Transverse colon (tissue), 4 donors: Measurements from ENCODE around the gene PDGFC.

ENCODE experiments used
- POLR2AphosphoS5 ChIP-seq, 3 donors: sonication (generic); formaldehyde crosslinking; IDR thresholded peaks; one replicate each; pipeline ENCODE4 v1.6.1; 2016; ENCODE audit warnings: antibody characterized with exemption in 3 of 3
- TF ChIP-seq, protein P1 (sequence below), 5 experiments: fragments of 200-600 bp in 3 of 5; fragments of 450-650 bp in 2 of 5; sonication (generic) in 3 of 5; IDR thresholded peaks; 1 replicate in 2 of 5; 2 replicates in 3 of 5; pipeline ENCODE4 v1.5.1; 2016 to 2017; ENCODE audit warnings: antibody characterized with exemption in 5 of 5, inconsistent platforms in 3 of 5, mild to moderate bottlenecking in 2 of 5, moderate library complexity in 1 of 5

DNA sequence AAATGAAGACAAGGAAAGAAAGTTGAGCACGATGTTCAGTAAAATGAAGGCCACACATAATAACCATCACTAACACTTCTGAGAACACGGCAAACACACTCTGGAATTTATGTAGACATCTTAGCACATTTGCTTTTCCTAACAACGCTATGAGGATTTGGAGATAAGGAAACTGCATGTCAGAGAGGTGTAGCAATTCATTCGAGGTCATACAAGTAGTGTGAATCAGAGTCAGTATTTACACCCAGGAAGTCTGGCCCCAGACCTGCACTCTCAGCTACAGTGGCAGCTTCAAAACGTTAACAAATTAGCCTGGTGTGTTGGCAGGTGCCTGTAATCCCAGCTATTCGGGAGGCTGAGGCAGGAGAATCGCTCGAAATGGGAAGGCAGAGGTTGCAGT, 253.4 kb downstream of the PDGFC start:
- no peak for TF ChIP-seq POLR2AphosphoS5 (IDR thresholded peaks at IDR 0.05)
- TF ChIP-seq, protein P1, sequence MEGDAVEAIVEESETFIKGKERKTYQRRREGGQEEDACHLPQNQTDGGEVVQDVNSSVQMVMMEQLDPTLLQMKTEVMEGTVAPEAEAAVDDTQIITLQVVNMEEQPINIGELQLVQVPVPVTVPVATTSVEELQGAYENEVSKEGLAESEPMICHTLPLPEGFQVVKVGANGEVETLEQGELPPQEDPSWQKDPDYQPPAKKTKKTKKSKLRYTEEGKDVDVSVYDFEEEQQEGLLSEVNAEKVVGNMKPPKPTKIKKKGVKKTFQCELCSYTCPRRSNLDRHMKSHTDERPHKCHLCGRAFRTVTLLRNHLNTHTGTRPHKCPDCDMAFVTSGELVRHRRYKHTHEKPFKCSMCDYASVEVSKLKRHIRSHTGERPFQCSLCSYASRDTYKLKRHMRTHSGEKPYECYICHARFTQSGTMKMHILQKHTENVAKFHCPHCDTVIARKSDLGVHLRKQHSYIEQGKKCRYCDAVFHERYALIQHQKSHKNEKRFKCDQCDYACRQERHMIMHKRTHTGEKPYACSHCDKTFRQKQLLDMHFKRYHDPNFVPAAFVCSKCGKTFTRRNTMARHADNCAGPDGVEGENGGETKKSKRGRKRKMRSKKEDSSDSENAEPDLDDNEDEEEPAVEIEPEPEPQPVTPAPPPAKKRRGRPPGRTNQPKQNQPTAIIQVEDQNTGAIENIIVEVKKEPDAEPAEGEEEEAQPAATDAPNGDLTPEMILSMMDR (IDR thresholded peaks at IDR 0.05) = no peak
